C1 segment of cervical spinal cord (tissue), 14 donors: Measurements from ENCODE around the gene HRH1.
A peak's percentile ranks its signal among the peaks of the same experiment; 100 is the strongest.

ENCODE experiments used
- DNase-seq, 14 donors: peaks; one replicate each; lab custom pipeline; 2025; lab: John Stamatoyannopoulos, UW

HRH1 gene

DNA sequence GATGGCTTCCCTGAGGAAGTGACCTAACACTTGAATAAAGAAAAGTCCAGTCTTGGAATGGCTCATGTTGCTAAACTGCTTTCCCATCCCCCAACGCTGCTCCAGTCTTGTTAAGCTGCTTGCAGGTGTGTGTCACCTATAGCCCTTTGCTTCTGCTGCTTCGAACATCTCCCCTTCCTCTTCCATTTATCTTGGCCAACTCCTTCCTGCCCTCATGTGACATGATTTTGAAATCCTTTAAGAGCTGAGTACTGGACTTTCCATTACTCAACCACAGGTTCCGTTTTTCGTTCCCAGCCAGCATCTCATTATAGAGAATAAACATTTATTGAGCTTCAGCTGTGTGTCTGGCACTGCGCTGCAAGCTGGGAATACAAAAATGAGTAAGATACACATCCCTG lies 119.6 kb downstream of the HRH1 start:
- DNase-seq = peak in 4 of 14 donors; percentile 4 to 28 (median 17)

DNA sequence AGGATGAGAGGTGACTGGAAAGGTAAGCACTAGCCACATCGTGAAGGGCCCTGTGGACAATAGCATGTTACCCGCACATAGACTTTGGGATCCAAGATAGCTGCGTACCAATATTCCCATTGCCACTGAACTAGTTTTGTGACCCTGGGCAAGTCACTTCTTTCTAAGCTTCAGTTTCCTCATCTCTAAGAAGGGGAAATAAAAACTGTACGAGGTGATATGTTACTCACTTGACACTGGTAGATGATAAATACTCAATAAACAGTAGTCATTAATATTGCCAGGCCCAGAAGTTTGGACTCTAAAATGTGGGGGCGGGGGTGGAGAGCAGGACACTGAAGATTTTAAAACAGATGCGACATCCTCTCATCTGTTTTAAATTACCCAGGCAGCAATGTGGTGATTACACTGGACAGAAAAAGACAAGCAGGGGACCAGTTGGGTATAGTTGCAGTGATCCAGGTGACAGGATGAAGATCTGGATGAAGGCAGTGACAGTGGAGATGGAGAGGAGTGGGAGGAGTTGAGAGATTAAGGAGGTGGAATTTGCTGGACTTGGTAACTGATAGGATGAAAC lies 120.4 kb downstream of the HRH1 start:
- no peak for DNase-seq

GRCh38 chr3:11275926-11276325 lies 121.6 kb downstream of the HRH1 start:
- no peak for DNase-seq

DNA sequence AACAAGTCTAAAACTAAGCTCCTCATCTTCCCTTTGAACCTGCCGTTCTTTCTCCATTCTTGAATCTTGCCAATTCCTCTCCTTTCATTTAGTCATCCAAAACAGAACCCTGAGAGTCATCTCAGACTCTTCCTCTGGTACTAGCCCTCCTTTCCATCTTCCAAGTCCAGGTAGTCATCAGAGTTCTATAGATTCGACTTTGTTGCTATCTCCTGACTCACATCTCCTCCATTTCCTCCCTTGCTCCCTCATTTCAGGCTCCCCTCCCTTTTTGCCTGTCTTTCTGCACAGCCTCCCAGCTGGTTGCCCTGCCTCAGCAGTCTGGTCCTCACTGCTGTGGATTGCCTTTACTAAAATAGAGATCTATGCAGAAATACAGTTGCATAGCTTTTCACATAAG lies 122.6 kb downstream of the HRH1 start:
- DNase-seq = no peak

- DNase-seq = peak in 13 of 14 donors; percentile 1 to 82 (median 60)
These were observed 128.2 kb downstream of the HRH1 start for GRCh38 chr3:11282250-11283138.

- no peak for DNase-seq
These were observed 128.8 kb downstream of the HRH1 start for GRCh38 chr3:11283139-11283475.

- DNase-seq = no peak
These were observed 129.7 kb downstream of the HRH1 start for GRCh38 chr3:11284011-11284410.

DNA sequence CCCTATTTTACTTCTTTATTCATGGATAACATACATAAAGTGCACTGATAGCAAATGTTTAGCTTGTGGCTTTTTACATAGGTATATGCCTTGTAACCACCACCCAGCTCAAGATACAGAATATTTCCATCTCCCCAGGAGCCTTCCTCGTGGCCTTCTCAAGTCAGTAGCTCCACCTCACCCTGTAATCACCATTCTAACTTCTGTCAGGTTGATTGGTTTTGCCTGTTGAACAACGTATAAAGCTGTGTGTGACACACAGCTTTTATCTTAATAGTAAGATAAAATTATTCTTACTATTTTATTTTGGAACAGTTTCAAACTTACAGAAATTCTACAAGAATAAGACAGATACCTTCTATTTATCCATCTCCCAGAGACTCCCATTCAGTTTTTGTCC lies 131.2 kb downstream of the HRH1 start:
- DNase-seq = no peak

- no peak for DNase-seq
These were observed 133.1 kb downstream of the HRH1 start for GRCh38 chr3:11287404-11287803.

GRCh38 chr3:11288021-11288491 lies 133.8 kb downstream of the HRH1 start:
- no peak for DNase-seq

GRCh38 chr3:11288786-11289637 lies 134.7 kb downstream of the HRH1 start:
- no peak for DNase-seq

GRCh38 chr3:11289864-11290263 lies 135.6 kb downstream of the HRH1 start:
- DNase-seq = no peak

GRCh38 chr3:11290743-11291680 lies 136.7 kb downstream of the HRH1 start:
- no peak for DNase-seq

- DNase-seq = no peak
These were observed 137.5 kb downstream of the HRH1 start for GRCh38 chr3:11291808-11292207.

GRCh38 chr3:11297126-11297525 lies 142.8 kb downstream of the HRH1 start:
- DNase-seq = no peak

DNA sequence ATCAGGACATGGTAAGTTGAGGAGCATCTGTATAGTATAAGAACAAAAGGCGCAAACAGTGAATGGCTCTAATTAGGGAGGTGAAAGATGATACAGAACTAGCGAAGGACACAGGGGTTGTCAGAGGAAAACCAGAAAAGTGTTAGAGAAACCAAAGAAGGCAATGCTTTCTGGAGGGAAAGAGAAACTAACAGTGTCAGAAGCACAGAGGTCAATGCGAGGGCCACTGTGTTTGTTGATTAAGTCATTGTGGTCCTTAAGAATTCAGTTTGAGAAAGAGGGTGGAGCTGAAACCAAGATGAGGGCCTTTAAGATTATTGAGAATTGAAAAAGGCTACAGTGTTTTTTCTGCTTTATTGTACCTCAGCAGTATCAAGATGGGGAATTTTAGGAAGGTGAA lies 146.7 kb downstream of the HRH1 start:
- no peak for DNase-seq

- no peak for DNase-seq
These were observed 148.2 kb downstream of the HRH1 start for GRCh38 chr3:11302444-11302843.

- DNase-seq = no peak
These were observed 149.9 kb downstream of the HRH1 start for GRCh38 chr3:11304175-11304574.

GRCh38 chr3:11305509-11305908 lies 151.2 kb downstream of the HRH1 start:
- no peak for DNase-seq

GRCh38 chr3:11306817-11307589 lies 152.7 kb downstream of the HRH1 start:
- no peak for DNase-seq
